HG02885 (cell line): ENCODE results near the gene SSR3.
"Not testable (repeated sequence)": the region's sequence is repeated elsewhere in the genome, so short reads cannot be mapped to it uniquely, and the experiment has no call there.

Source experiments
- ATAC-seq: cut with Tn5 transposase; IDR thresholded peaks from one replicate; pipeline ENCODE4 v1.9.1; 2021; ENCODE audit warnings: mild to moderate bottlenecking; ENCODE audit not compliant: unreplicated experiment, poor library complexity

SSR3 gene

GRCh38 chr3:156576651-156577348, 21.9 kb upstream of the SSR3 start:
- no peak for ATAC-seq

- ATAC-seq = no peak
Observed at GRCh38 chr3:156576051-156576450, 21.1 kb upstream of the SSR3 start.

GRCh38 chr3:156575641-156576040, 20.7 kb upstream of the SSR3 start:
- ATAC-seq = no peak

GRCh38 chr3:156569881-156570280, 15.0 kb upstream of the SSR3 start:
- ATAC-seq = not testable (repeated sequence)

- not testable (repeated sequence) for ATAC-seq
Observed at GRCh38 chr3:156569016-156569415, 14.1 kb upstream of the SSR3 start.

GRCh38 chr3:156563900-156564682, 9.2 kb upstream of the SSR3 start:
- no peak for ATAC-seq

GRCh38 chr3:156562486-156562885, 7.6 kb upstream of the SSR3 start:
- not testable (repeated sequence) for ATAC-seq

GRCh38 chr3:156561533-156561932, 6.6 kb upstream of the SSR3 start:
- ATAC-seq = no peak

GRCh38 chr3:156559321-156559720, 4.4 kb upstream of the SSR3 start:
- ATAC-seq = no peak

GRCh38 chr3:156558389-156558788, 3.5 kb upstream of the SSR3 start:
- no peak for ATAC-seq

- no peak for ATAC-seq
Observed at GRCh38 chr3:156554515-156554841, 439 bp downstream of the SSR3 start.

- no peak for ATAC-seq
Observed at GRCh38 chr3:156553705-156554356, 1.1 kb downstream of the SSR3 start.

GRCh38 chr3:156552973-156553372, 1.9 kb downstream of the SSR3 start:
- no peak for ATAC-seq

- ATAC-seq = no peak
Observed at GRCh38 chr3:156551746-156552145, 3.2 kb downstream of the SSR3 start.

GRCh38 chr3:156551261-156551660, 3.7 kb downstream of the SSR3 start:
- ATAC-seq = no peak

- ATAC-seq = no peak
Observed at GRCh38 chr3:156548902-156549301, 6.0 kb downstream of the SSR3 start.

GRCh38 chr3:156548041-156548687, 6.8 kb downstream of the SSR3 start:
- ATAC-seq = no peak

GRCh38 chr3:156547637-156548036, 7.3 kb downstream of the SSR3 start:
- ATAC-seq = no peak

- no peak for ATAC-seq
Observed at GRCh38 chr3:156543043-156543555, 11.8 kb downstream of the SSR3 start.

GRCh38 chr3:156542101-156543042, 12.5 kb downstream of the SSR3 start:
- ATAC-seq = no peak
